Fibroblast of skin of back (primary cell): ENCODE measurements around the gene NYAP2.
A peak's percentile ranks its signal among the peaks of the same experiment; 100 is the strongest.

ENCODE experiments used
- DNase-seq: peaks from one replicate; pipeline ENCODE4 v3.0.0-alpha.2; 2013

Gene NYAP2

GRCh38 chr2:225566798-225567197, 167.3 kb downstream of the NYAP2 start:
- DNase-seq: no peak

GRCh38 chr2:225569995-225570394, 170.5 kb downstream of the NYAP2 start:
- DNase-seq: no peak

- no peak for DNase-seq
Measured at GRCh38 chr2:225573603-225574002, 174.1 kb downstream of the NYAP2 start.

GRCh38 chr2:225574582-225575138, 175.2 kb downstream of the NYAP2 start:
- no peak for DNase-seq

GRCh38 chr2:225581135-225581534, 181.6 kb downstream of the NYAP2 start:
- no peak for DNase-seq

- no peak for DNase-seq
Measured at GRCh38 chr2:225581906-225582305, 182.4 kb downstream of the NYAP2 start.

GRCh38 chr2:225582355-225583116, 183.0 kb downstream of the NYAP2 start:
- no peak for DNase-seq

- DNase-seq: no peak
Measured at GRCh38 chr2:225584796-225585195, 185.3 kb downstream of the NYAP2 start.

- DNase-seq: no peak
Measured at GRCh38 chr2:225590932-225591331, 191.4 kb downstream of the NYAP2 start.

GRCh38 chr2:225597911-225598310, 198.4 kb downstream of the NYAP2 start:
- peak; percentile 13 for DNase-seq

- DNase-seq: peak; percentile 55
Measured at GRCh38 chr2:225598426-225598825, 198.9 kb downstream of the NYAP2 start.

GRCh38 chr2:225598897-225599296, 199.4 kb downstream of the NYAP2 start:
- peak; percentile 63 for DNase-seq

- DNase-seq: no peak
Measured at GRCh38 chr2:225599856-225600255, 200.3 kb downstream of the NYAP2 start.

- DNase-seq: no peak
Measured at GRCh38 chr2:225600444-225600843, 200.9 kb downstream of the NYAP2 start.

GRCh38 chr2:225600865-225601264, 201.4 kb downstream of the NYAP2 start:
- DNase-seq: no peak

- DNase-seq: no peak
Measured at GRCh38 chr2:225602205-225602604, 202.7 kb downstream of the NYAP2 start.

- no peak for DNase-seq
Measured at GRCh38 chr2:225608136-225608535, 208.6 kb downstream of the NYAP2 start.

GRCh38 chr2:225612636-225613035, 213.1 kb downstream of the NYAP2 start:
- no peak for DNase-seq

GRCh38 chr2:225614915-225615314, 215.4 kb downstream of the NYAP2 start:
- DNase-seq: no peak

- DNase-seq: no peak
Measured at GRCh38 chr2:225615514-225615913, 216.0 kb downstream of the NYAP2 start.

GRCh38 chr2:225616372-225616771, 216.9 kb downstream of the NYAP2 start:
- DNase-seq: no peak

- no peak for DNase-seq
Measured at GRCh38 chr2:225616848-225617247, 217.3 kb downstream of the NYAP2 start.

GRCh38 chr2:225620227-225620626, 220.7 kb downstream of the NYAP2 start:
- no peak for DNase-seq

GRCh38 chr2:225630824-225631533, 231.5 kb downstream of the NYAP2 start:
- DNase-seq: no peak
